HL-60/S4 (cell line): Measurements from ENCODE around the gene LXN.
"Not testable (repeated sequence)": the region's sequence is repeated elsewhere in the genome, so short reads cannot be mapped to it uniquely, and the experiment has no call there.

ENCODE experiments used
- in situ Hi-C: fragments of 300-500 bp; cut with MboI; formaldehyde crosslinking; loops from 2 replicates; pipeline ENCODE4 v1.14.3; 2022; ENCODE audit warnings: low sequenced_read_pairs

The LXN gene

GRCh38 chr3:158672215-158673176 lies at the start of gene LXN:
LXN (minus strand) TSS chr3:158672648; CDS start chr3:158672478, 170 bp downstream.
- in situ Hi-C loops: loop anchor here (25.0 kb wide), 2 partner anchors 115 to 590 kb away; no protein-coding TSS in a partner anchor

GRCh38 chr3:158722108-158722507 lies 49.7 kb upstream of the LXN start:
- in situ Hi-C loops: no loop called here

- in situ Hi-C loops: no loop called here
Observed at GRCh38 chr3:158718490-158719170, 46.2 kb upstream of the LXN start.

- in situ Hi-C loops: no loop called here
Observed at GRCh38 chr3:158717576-158717975, 45.1 kb upstream of the LXN start.

- in situ Hi-C loops: no loop called here
Observed at GRCh38 chr3:158713094-158713499, 40.6 kb upstream of the LXN start.

GRCh38 chr3:158712443-158712842 lies 40.0 kb upstream of the LXN start:
- in situ Hi-C loops: no loop called here

GRCh38 chr3:158711886-158712285 lies 39.4 kb upstream of the LXN start:
- in situ Hi-C loops: no loop called here

- in situ Hi-C loops: no loop called here
Observed at GRCh38 chr3:158710601-158711000, 38.2 kb upstream of the LXN start.

GRCh38 chr3:158709666-158710083 lies 37.2 kb upstream of the LXN start:
- in situ Hi-C loops: no loop called here

- in situ Hi-C loops: no loop called here
Observed at GRCh38 chr3:158703566-158703965, 31.1 kb upstream of the LXN start.

GRCh38 chr3:158702815-158703481 lies 30.5 kb upstream of the LXN start:
- in situ Hi-C loops: no loop called here

- in situ Hi-C loops: no loop called here
Observed at GRCh38 chr3:158701420-158702065, 29.1 kb upstream of the LXN start.

- in situ Hi-C loops: no loop called here
Observed at GRCh38 chr3:158700559-158700958, 28.1 kb upstream of the LXN start.

GRCh38 chr3:158696618-158697017 lies 24.2 kb upstream of the LXN start:
- in situ Hi-C loops: no loop called here

GRCh38 chr3:158693866-158694456 lies 21.5 kb upstream of the LXN start:
- in situ Hi-C loops: not testable (repeated sequence)

GRCh38 chr3:158685159-158685558 lies 12.7 kb upstream of the LXN start:
- in situ Hi-C loops: no loop called here

- in situ Hi-C loops: no loop called here
Observed at GRCh38 chr3:158683230-158683962, 10.9 kb upstream of the LXN start.

- in situ Hi-C loops: no loop called here
Observed at GRCh38 chr3:158680861-158681260, 8.4 kb upstream of the LXN start.

GRCh38 chr3:158679547-158680000 lies 7.1 kb upstream of the LXN start:
- in situ Hi-C loops: no loop called here

- in situ Hi-C loops: no loop called here
Observed at GRCh38 chr3:158678687-158679086, 6.2 kb upstream of the LXN start.
